Cardiac septum (tissue), 1 donor: ENCODE measurements around the gene DAGLB. TPM values are rescaled to one million over a fixed set of nuclear protein-coding genes. Genes with fewer than 3 reads are reported as not detected.
"Not testable (repeated sequence)": the region's sequence is repeated elsewhere in the genome, so short reads cannot be mapped to it uniquely, and the experiment has no call there.

ENCODE experiments used
- DNase-seq: peaks from one replicate; pipeline ENCODE4 v3.0.0-alpha.2; 2020; ENCODE audit warnings: low spot score
- intact Hi-C: fragments of 100-400 bp; cut with DNase I; formaldehyde crosslinking; loops from one replicate; pipeline ENCODE4 v1.14.0; 2022
- total RNA-seq: library from RNA; stranded (reverse); fragmentation: NEBNext Ultra II Directional; extraction: Animal tissue kit (Norgen Biotek cat#: 25700); gene quantifications from one replicate; pipeline ENCODE4 v1.2.1, GENCODE V29; 2021
- donor health status: DM: no; HTN: no; CAD: no.

Gene DAGLB
- total RNA-seq, 1 donor from 2014 or later: 7.3 TPM

GRCh38 chr7:6465862-6466261 lies 18.1 kb upstream of the DAGLB start:
- intact Hi-C loops: no loop called here
- DNase-seq: no peak

GRCh38 chr7:6463609-6464008 lies 15.9 kb upstream of the DAGLB start:
- DNase-seq, intact Hi-C loops: not testable (repeated sequence)

- intact Hi-C loops: no loop called here
- no peak for DNase-seq
These were observed 14.3 kb upstream of the DAGLB start for GRCh38 chr7:6461946-6462550.

GRCh38 chr7:6460990-6461584 lies 13.3 kb upstream of the DAGLB start:
- DNase-seq: no peak
- intact Hi-C loops: no loop called here

GRCh38 chr7:6460303-6460702 lies 12.5 kb upstream of the DAGLB start:
- intact Hi-C loops: no loop called here
- no peak for DNase-seq

- intact Hi-C loops, DNase-seq: not testable (repeated sequence)
These were observed 10.9 kb upstream of the DAGLB start for GRCh38 chr7:6458676-6459075.

- intact Hi-C loops: no loop called here
- no peak for DNase-seq
These were observed 6.0 kb upstream of the DAGLB start for GRCh38 chr7:6453734-6454133.

- no peak for DNase-seq
- intact Hi-C loops: no loop called here
These were observed 3.5 kb upstream of the DAGLB start for GRCh38 chr7:6451224-6451705.

- DNase-seq, intact Hi-C loops: not testable (repeated sequence)
These were observed 2.8 kb upstream of the DAGLB start for GRCh38 chr7:6450591-6450990.

- DNase-seq: peak; percentile 55
- intact Hi-C loops: not testable (repeated sequence)
These were observed 2.1 kb upstream of the DAGLB start for GRCh38 chr7:6449884-6450283.

- DNase-seq: no peak
- intact Hi-C loops: no loop called here
These were observed 1.3 kb upstream of the DAGLB start for GRCh38 chr7:6448943-6449543.

- peak; percentile 83 for DNase-seq
- intact Hi-C loops: no loop called here
These were observed 745 bp downstream of the DAGLB start for GRCh38 chr7:6446838-6447580.

GRCh38 chr7:6444516-6445269 lies 3.1 kb downstream of the DAGLB start:
- DNase-seq: no peak
- intact Hi-C loops: no loop called here

- intact Hi-C loops: no loop called here
These were observed 4.3 kb downstream of the DAGLB start for GRCh38 chr7:6443372-6443941.

GRCh38 chr7:6442114-6442513 lies 5.6 kb downstream of the DAGLB start:
- no peak for DNase-seq
- intact Hi-C loops: no loop called here

More at GRCh38 chr7:6443372-6443941, 4.3 kb downstream of the DAGLB start:
- no peak for DNase-seq

GRCh38 chr7:6440381-6440780 lies 7.4 kb downstream of the DAGLB start:
- intact Hi-C loops: no loop called here

GRCh38 chr7:6438427-6438826 lies 9.3 kb downstream of the DAGLB start:
- DNase-seq: peak; percentile 14
- intact Hi-C loops: loop anchor here (5.0 to 10.0 kb wide), 2 partner anchors 46 to 274 kb away; no protein-coding TSS in a partner anchor

More at GRCh38 chr7:6440381-6440780, 7.4 kb downstream of the DAGLB start:
- DNase-seq: no peak

GRCh38 chr7:6437251-6437650 lies 10.5 kb downstream of the DAGLB start:
- DNase-seq: no peak
- intact Hi-C loops: loop anchor here (5.0 to 10.0 kb wide), 2 partner anchors 45 to 272 kb away; no protein-coding TSS in a partner anchor

GRCh38 chr7:6436385-6436685 lies 11.4 kb downstream of the DAGLB start:
- no peak for DNase-seq
- intact Hi-C loops: loop anchor here (5.0 to 10.0 kb wide), 2 partner anchors 44 to 272 kb away; no protein-coding TSS in a partner anchor
